8988T (cell line): ENCODE data around the gene KRT82.

ENCODE experiments used
- DNase-seq: peaks from one replicate; pipeline ENCODE4 v3.0.0; 2011

KRT82 gene

DNA sequence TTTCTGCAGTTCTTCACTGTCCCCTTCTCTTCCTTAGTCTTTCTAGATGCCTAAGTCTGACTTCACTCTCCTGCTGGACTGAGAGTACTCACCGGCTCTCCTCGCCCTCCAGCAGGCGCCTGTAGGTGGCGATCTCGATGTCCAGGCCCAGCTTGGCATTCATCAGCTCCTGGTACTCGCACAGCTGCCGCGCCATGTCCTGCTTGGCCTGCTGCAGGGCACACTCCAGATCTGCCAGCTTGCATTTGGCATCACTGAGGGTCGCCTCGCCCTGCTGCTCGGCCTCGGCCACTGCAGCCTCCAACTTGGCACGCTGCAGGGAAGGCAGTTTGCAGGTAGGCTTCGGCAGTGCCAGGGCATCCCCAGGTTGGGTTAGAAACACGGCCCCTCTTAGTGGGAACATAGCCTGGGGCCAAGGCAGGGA is 25.9 kb downstream of the KRT82 start:
- peak; percentile 55 for DNase-seq

DNA sequence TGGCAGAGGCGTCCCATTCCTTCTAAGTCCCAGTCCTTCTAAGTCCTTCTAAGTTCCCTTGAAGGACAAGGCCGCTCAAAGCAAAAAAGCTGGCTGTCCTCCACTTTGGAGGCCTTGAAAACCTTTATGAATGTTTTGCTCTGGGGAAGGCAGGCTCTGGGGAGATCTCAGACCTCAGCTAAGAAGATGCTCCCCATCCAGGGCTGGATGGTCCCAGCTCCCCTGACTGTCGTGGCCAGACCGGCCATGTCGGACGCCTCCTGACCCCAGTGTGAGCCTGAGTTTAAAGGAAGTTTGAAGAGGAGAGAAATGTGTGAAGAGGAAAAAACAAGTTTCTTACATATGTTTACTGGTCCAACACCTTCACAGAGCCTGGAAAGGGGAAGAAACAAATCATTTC is 26.6 kb downstream of the KRT82 start:
- no peak for DNase-seq

DNA sequence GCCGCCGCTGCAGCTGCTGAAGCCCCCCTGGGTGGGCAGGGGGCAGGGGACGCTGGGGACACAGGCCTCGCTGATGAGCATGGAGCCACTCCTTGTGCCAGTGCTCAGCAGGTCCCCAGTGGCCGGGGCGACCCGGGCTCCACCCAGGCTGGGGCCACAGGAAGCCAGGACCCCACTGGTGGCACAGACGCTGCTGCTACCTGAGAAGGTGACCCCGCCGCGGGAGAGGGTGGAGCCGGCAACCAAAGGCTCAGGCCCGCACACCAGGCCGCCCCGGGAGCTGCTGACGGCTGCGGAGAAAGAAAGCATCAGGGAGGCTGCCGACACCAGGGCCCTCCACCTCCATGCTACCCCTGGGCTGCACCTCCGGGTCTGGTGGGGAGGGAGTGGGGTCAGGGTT is 28.0 kb downstream of the KRT82 start:
- no peak for DNase-seq

DNA sequence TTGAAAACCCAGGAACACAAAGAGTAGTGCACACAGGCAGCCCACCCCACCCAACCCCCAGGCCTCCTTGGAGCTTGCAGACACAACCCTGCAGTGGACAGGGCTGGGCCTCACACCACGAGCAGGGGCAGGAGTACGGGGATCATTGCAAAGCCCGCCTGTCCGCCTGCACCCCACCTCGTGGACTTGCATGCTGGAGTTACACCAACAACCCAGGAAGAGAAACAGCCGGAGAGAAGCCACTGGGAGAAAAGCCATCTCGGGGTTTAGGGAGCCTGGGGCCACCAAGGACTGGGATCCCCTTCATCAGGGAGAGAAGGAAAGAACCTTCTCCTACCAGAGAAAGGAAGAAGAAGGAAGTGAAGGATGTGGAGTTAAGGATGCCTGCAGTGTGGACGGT is 28.9 kb downstream of the KRT82 start:
- no peak for DNase-seq

DNA sequence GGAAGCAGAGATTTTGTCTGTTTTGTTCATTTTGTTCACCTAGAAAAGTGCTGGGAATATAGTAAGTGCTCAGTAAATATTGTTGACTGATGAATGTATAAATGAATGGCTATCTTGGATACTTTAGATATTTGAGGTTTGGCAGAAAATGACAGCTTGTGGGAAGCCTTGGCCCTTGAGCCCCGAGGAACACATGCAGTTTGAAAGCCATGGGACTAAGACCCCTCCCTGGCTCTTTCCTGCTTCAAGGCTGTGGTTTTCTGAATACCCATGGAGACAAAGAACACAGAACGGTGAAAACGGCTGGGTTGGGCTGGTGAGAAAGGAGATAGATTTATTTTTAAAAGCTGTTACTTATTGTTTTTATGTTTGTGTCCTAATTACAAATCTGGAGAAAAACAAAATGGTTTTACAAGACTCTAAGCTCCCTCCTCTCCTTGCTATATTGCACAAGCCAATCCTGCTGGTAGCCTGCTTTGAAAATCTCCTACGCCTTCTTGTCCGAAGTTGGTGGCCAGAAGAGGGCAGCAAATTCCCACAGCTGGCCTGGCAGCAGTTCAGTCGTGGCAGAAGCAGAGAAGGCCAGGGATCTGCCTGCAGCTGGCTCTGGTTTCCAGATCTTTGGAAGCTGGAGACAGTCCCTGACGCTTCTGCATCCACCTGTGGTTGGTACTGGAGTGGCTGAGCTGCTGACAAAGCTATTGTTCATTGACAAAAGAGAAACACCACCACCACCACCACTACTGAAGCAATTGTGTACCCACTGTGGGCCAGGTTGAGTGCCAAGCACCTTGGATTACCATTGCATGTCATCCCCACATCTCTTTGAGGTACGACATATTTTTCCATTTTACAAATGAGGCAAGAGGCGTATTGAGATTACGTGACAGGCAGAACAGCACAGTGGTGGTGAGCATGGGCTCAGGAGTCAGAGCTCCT is 33.6 kb downstream of the KRT82 start:
- DNase-seq: peak; percentile 89

DNA sequence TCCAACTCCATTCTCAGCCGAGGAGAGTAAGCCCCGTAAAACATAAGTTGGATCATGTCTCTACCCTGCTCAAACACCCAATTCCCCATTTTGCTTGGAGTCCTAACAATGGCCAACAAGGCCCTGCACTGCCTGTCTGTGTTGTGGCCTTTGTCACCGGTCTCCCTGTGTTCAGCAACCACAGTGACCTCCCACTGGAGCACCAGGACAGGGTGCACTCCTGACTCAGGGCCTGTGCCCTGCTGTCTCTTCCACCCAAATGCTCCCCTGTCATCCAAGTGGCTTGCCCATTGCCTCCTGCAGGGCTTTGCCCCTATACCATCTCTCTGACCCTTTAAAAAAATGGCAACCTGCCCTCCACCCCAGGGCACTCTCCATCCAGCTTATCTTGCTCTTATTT is 34.4 kb downstream of the KRT82 start:
- no peak for DNase-seq

DNA sequence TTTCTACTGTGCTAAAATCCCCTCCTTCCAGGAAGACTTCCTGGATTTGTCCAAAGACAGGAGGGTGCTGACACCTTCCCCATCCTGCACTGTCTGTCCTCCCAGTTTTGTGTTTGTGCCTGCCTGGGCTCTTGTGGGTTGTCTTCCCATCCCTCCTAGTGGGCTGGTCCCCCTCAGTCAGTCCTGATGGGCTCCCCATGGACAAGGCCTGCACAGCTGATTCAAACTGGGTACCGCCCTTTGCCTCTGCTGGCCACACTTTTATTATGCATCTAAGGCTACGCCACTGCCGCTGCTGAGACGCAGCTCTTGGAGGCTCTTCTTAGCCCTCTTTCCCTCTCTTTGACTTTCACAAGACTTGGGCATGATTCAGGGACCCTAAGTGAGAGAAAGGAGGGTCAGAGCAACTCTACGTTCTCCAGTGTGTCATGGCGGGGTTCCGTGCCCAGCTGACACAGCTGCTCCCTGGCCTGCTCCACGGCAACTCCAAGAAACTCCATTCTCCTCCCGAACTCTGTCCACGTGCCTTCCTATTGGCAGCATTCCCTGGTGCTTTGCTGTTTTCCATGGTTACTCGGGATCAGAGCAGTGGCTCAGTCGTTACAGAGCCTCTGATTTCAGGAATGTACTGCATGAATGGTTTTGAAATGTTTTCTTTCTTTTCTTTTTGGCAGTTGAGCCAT is 35.1 kb downstream of the KRT82 start:
- DNase-seq: no peak

DNA sequence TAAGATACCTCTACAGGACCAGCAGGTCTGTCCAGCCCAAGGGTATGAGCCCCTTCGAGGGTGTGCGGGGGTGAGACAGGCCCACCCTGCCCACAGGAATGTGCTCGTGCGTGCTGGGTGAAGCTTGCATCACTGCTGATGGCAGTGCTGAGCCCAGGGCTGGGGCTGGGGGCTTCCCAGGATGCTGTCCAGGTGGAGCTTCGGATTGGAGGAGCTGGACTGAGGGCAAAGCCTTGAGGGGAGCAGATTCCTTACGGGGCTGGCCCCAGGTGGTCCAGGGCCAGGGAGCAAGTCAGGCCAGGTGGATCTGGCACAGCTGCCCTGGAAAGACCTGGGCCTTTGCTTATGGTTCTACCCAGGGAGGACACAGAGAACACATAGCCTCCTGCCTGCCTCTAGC is 36.3 kb downstream of the KRT82 start:
- no peak for DNase-seq

DNA sequence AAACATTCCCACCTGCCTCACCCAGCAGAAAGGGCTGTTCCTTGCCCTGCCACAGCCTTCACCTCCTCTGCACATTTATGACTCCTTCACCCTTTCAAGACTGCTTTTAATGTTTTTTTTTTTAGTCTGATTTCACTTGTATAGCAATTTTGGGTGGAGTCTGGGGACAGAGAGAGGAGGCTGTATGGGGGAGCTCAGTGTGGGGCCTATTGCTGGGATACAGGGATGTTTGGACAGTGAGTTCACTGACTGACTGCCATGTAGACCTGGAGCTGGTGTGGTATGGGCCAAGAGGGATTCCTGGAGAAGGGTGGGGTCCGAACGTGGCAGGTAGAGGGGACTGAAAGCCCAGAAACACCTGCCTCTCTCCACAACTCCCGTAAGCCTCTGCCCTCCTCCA is 36.9 kb downstream of the KRT82 start:
- no peak for DNase-seq

DNA sequence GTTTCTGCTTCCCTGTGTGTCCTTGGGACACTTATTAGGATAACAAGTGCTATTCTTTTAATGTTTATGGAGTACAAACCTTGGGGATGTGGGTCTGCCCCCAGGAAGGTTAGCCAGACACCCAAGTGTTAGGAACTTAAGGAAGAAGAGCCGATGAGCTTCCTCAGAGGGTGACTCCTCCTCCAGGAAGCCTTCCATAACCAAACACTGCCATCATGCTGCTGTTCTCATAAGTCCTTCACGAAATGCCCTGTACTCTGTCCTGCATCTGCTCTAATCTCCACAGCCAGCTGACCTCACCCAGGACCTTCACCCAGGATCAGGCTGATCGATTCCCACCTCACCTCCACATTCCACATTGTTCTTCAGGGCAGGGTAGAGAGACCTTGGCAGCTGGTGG is 37.6 kb downstream of the KRT82 start:
- DNase-seq: no peak

DNA sequence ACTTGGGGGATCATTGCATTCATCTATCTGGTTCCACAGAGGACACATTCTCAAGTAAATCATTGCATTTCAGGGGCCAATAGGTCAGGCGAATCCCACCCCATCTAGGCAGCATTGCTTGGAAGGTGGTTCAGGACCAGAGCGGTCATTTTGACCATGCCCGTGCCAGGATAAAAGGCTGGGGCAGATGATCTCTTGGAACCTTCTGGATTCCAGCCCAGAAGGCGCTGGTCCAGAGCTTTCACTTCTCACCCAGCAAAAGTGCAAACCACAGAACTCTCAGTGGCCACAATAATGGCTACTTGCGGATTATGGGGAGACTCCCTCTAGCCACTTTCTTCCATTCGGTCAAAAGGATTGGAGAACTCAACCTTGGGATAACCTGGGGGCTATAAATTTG is 38.3 kb downstream of the KRT82 start:
- no peak for DNase-seq

DNA sequence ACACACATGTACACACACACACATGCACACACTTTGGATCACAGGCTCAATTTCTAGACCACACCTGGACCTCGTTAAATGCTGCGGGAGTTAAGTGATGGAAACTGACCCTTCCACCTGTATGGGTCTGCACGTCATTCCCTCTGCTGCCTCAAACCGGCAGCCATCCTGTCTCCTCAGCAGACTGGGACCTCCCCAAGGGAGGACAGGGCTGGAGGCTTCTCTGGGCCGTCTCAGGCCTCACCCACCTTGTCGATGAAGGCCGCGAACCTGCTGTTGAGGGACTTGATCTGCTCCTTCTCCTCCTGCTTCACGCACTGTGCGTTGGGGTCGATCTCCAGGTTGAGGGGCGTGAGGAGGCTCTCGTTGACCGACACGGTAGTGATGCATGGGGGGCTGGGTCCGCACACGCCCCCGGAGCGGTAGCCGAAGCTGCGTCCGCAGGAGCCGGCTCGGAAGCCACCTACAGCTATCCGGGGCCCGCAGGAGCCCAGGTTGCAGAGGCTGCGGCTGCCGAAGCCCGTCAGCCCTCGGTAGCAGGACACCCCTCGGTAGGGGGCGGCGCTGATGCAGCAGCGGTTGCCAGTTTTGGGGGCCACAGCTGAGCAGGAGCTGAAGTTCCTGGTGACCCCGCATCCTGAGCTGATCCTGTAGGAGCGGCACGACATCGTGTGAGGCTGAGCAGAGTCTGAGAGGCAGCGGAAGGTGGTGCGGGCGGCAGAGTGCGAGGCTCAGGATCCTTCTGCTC is 39.2 kb downstream of the KRT82 start, which contains the start of gene KRT85:
TSS of gene KRT85 (minus strand) at position 744 of the 748 bp plus-strand sequence. CDS start at position 668, 76 bp downstream.
- DNase-seq: no peak

DNA sequence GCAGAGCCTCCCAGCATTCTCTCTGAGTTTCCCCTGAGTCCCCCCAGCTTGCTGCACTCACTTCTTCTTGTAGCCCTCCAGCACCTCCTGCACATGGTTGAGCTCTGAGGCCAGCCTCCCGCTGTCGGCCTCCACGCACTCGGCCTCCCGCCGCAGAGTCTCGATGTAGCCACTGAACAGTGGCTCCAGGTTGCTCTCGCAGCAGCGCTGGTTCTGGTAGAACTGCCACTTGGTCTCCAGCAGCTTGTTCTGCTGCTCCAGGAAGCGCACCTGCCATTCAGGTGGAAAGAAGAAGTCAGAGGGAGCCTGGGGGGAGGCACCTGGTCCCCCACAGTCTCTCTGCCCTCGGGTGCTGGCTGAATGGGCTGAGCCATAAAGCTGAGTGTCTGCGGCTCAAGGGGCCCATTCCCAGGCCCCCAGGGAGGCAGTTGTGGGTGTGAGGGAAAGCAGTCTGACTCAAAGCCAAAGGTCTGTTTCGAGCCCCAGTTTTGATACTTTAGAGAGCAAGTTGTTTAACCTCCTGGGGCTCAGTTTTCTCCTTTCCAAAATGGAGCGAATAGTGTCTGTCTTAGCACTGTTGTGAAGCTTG is 41.1 kb downstream of the KRT82 start:
- DNase-seq: no peak

DNA sequence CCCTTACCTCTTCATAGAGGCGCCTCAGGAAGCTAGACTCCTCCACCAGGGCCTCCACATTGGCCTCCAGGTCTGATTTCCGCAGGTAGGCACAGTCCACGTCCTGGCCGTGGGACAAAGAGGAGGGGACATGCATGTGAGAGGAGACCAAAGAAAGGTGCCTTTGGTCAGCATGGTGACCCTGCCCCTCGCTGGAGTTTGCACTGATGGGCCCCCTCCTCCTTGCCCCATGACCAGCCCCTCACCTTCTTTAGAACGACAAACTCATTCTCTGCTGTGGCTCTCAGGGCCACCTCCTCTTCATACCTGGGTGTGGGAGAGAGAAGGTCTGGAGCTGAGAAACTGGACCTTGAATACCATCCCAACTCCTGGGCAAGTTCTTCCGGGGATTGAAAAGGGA is 42.1 kb downstream of the KRT82 start:
- no peak for DNase-seq

DNA sequence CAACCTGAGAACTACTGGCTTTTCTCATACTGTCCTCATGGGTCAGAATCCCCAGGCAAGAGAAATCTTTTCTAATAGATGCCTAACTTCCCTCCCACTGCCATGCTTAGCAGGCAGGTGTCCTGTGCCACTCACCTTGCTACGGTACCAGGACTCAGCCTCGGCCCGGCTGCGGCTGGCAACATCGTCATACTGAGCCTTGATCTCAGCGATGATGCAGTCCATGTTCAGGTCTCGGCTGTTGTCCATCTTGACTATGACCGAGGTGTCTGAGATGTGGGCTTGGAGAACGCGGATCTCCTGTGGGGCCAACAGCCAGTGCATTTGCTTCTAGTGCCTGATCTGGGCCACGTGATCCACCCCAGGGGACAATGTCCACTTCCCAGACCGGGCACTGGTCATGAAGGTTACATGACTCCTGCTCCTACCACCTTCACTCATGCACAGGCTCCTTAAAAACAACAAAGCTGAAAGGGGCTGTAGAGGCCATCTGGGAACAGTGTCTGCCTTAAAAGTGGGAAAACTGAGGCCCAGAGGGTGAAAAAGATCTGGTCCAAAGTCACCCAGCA is 42.9 kb downstream of the KRT82 start:
- DNase-seq: no peak

DNA sequence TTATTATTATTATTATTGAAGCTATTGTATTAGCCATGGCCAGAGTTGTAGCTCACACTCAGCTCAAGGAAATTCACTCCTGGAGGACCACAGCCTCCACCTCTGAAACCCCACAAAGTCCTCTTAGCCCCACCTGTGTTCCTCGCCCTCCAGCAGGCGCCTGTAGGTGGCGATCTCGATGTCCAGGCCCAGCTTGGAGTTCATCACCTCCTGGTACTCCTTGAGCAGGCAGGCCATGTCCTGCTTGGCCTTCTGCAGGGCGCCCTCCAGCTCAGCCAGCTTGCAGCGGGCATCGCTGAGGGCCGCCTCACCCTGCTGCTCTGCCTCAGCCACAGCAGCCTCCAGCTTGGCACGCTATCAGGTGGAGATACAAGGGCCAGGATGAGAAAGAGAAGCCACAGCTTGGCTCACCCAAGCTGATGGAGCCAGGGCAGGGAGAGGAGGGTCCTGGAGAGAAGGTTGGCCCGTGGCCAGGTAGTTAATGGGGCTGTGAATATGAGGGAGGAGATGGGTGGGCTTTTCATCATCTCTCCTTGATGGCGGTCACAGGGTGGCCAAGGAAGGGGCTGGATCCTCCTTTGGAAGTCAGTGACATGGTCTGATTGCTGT is 43.9 kb downstream of the KRT82 start:
- no peak for DNase-seq

DNA sequence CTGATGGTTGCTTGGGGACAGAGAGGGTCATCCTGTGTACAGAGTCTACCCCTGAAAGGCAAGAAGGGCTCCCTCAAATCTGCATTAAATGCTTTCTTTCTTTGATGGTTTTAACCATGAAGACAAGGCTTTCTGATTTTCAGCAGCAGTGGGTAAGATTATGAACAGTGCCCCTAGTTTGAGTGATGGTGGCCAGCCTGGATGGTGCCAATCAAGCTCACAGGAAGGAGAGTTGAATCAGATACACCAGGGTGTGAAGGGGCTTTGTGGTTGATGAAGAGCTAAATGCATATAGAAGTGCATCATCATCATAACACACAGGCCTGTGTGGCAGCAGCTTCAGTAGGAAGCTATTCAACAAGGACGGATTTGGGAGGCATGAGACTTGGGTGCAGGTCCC is 44.6 kb downstream of the KRT82 start:
- DNase-seq: no peak

DNA sequence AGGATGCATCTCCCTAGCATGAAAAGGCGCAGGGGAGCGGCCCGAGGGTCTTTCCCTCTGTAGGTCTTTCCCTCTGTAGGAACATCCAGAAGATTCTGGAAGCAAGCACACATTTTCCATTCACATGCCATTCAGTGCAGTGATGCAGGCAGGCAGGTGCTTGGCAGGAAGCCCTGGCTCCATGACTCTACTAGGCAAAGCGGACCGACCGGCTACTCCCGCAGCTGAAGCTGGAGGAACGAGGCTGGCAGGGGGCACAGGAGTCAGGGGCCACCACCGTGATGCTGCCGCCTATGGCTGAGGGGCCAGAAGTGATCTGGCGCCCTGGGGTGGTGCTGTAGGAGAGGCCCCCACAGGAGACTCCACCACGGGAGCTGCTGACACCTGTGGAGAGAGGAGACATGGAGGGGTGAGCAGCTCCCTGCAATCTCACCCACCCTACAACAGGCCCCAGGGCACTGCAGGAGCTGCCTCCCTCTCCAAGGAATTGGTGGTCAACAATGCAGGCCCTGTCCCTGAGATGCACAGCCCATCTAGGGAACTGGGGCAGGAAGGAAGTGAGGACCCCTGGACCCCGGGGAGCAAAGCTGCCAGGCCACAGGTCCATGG is 45.4 kb downstream of the KRT82 start:
- no peak for DNase-seq

DNA sequence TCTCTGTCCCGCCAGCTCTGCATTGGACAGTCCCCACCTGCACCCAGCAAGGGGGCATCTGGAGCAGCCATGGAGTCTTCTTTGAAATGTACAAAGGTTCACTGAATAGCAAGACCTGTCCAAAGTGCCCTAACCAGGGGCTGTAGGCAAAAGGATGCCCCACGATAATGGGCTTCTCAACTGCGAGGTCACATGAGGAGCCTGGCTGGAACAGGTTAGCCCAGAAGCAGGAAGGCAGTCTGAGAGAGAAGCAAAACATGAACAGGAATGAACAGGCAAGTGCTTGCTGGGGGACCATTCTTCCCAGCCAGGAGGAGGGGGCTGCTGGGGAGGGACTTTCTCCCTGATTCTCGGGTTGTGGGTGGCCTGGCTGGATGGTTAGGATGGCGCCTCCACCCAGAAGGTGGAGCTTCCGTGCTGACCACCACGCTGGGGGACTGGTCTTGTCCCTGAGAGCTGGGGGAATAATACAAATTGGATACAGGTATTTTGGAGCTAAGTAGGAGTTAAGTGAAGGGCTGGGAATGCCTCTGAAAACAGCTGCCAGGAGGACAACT is 46.0 kb downstream of the KRT82 start:
- no peak for DNase-seq

DNA sequence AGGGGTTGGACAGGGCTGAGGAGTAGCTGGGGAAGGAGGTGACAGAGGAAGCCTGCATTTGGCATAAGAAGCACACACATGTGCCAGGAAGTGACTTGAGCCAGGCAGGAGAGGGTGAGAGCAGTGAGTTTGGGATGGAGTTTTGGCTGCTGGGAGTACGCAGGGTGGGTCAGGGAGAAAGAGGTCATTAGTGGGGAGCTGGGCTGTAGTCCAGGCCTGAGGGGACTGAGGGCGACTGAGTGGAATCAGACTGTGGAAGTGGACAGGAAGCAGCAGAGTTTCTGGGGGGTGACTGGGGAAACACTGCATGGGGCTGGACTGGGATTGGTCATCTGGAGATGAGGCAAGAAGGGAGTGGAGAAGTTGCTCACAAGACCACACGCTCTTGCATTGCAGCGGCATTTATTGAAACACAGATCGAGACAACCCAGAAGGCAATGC is 46.5 kb downstream of the KRT82 start:
- DNase-seq: no peak

DNA sequence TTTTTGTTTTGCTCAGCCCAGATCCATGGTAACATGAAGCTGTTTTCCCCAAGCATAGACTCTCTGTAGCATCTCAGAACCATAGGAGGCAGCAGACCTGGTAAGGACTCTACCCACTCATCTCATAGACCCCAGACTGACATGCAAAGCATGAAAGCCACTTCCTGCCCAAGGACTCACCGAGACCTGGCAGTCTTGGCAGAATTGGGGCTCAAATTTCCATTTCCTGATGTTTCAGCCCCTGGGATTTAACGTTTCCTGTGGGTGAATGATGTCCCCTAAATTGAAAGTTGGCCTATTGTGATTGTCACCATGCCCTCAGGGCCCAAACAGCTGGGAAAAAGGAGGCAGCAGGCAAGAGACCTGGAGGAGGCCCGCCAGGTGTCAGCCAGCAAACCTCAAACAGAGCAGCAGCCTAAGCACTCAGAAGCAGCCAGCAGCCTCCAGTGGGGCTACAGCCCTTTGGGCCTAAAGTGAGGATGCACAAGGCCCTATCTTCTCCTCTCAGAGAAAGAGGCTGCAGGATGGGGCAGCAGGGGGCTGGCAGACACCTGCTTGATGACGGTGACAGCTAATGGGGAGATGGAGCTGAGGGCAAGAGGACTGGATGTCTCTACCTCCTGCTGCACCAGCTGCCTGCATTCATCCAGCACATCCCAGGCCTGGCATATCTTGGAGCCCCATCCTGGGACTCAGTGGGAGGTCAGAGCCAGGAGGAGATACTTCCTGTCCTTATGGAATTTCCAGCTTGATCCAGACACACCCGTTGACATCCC is 47.4 kb downstream of the KRT82 start:
- DNase-seq: peak; percentile 45
